Astrocyte (in vitro differentiated cells and primary cell): ENCODE measurements around the gene MYPN. TPM values are rescaled to one million over a fixed set of nuclear protein-coding genes. Genes with fewer than 3 reads are reported as not detected.

ENCODE experiments used
- DNase-seq: peaks from one replicate; pipeline ENCODE4 v3.0.0-alpha.2; 2010; ENCODE audit warnings: low read depth
- FAIRE-seq: peaks from 2 replicates; lab custom pipeline; 2011; peaks lifted over from hg19 to GRCh38; lab: Jason Lieb, UNC
- H2AFZ ChIP-seq: 2 replicates; pipeline ENCODE4 v1.6.0; 2012; ENCODE audit warnings: low read depth, low read length, inconsistent platforms
- H3K27ac ChIP-seq: 2 replicates; pipeline ENCODE4 v1.5.1; 2011; ENCODE audit warnings: low read depth, low read length, inconsistent platforms
- H3K27me3 ChIP-seq: 2 replicates; pipeline ENCODE4 v1.6.0; 2011; ENCODE audit warnings: low read length, inconsistent platforms; ENCODE audit not compliant: insufficient read depth
- H3K36me3 ChIP-seq: 2 replicates; pipeline ENCODE4 v1.5.1; 2011; ENCODE audit warnings: low read length, inconsistent platforms; ENCODE audit not compliant: insufficient read depth
- H3K4me1 ChIP-seq: 2 replicates; pipeline ENCODE4 v1.5.1; 2011; ENCODE audit warnings: low read length, inconsistent platforms; ENCODE audit not compliant: insufficient read depth
- H3K4me2 ChIP-seq: 2 replicates; pipeline ENCODE4 v1.6.0; 2012; ENCODE audit warnings: low read length, inconsistent platforms
- H3K4me3 ChIP-seq: 2 replicates; pipeline ENCODE4 v1.5.1; 2011; ENCODE audit warnings: low read depth, mild to moderate bottlenecking, low read length, inconsistent platforms; ENCODE audit not compliant: insufficient read depth
- H3K79me2 ChIP-seq: 2 replicates; pipeline ENCODE4 v1.6.0; 2012; ENCODE audit warnings: mild to moderate bottlenecking, low read length, inconsistent platforms; ENCODE audit not compliant: insufficient read depth
- H3K9ac ChIP-seq: 2 replicates; pipeline ENCODE4 v1.6.0; 2012; ENCODE audit warnings: mild to moderate bottlenecking, low read length, inconsistent platforms
- H3K9me3 ChIP-seq: 2 replicates; pipeline ENCODE4 v1.5.1; 2012; ENCODE audit warnings: low read depth, mild to moderate bottlenecking, low read length, inconsistent platforms; ENCODE audit not compliant: insufficient read depth
- H4K20me1 ChIP-seq: 2 replicates; pipeline ENCODE4 v1.6.0; 2012; ENCODE audit warnings: low read length, inconsistent platforms; ENCODE audit not compliant: insufficient read depth
- H3K27ac Mint-ChIP-seq: one replicate; pipeline ENCODE4 v1.8.0; 2021; ENCODE audit warnings: mild to moderate bottlenecking, mixed read lengths; ENCODE audit not compliant: unreplicated experiment
- H3K27me3 Mint-ChIP-seq: one replicate; pipeline ENCODE4 v1.8.0; 2021; ENCODE audit warnings: low read depth, mixed read lengths; ENCODE audit not compliant: unreplicated experiment
- H3K36me3 Mint-ChIP-seq: one replicate; pipeline ENCODE4 v1.8.0; 2021; ENCODE audit warnings: low read depth, mixed read lengths; ENCODE audit not compliant: unreplicated experiment
- H3K4me1 Mint-ChIP-seq: one replicate; pipeline ENCODE4 v1.8.0; 2021; ENCODE audit warnings: low read depth, mixed read lengths; ENCODE audit not compliant: unreplicated experiment
- H3K4me3 Mint-ChIP-seq: one replicate; pipeline ENCODE4 v1.8.0; 2021; ENCODE audit warnings: mild to moderate bottlenecking, moderate library complexity, mixed read lengths; ENCODE audit not compliant: unreplicated experiment
- H3K9me3 Mint-ChIP-seq: one replicate; pipeline ENCODE4 v1.8.0; 2021; ENCODE audit warnings: mild to moderate bottlenecking, mixed read lengths; ENCODE audit not compliant: unreplicated experiment
- EZH2 ChIP-seq: IDR thresholded peaks from 2 replicates; pipeline ENCODE4 v1.6.1; 2012; ENCODE audit warnings: mild to moderate bottlenecking, low read length, inconsistent platforms; ENCODE audit not compliant: insufficient read depth
- total RNA-seq: library from RNA; stranded (reverse); gene quantifications from 2 replicates; pipeline ENCODE4 v1.2.1, GENCODE V29; 2021
- TF ChIP-seq, protein P1 (sequence below): IDR thresholded peaks from 2 replicates; pipeline ENCODE4 v1.5.1; 2011; ENCODE audit warnings: low read depth, mild to moderate bottlenecking, inconsistent platforms, low read length, moderate library complexity; ENCODE audit not compliant: insufficient read depth

The MYPN gene
- total RNA-seq, 1 donor from 2014 or later = 0.11 TPM

DNA sequence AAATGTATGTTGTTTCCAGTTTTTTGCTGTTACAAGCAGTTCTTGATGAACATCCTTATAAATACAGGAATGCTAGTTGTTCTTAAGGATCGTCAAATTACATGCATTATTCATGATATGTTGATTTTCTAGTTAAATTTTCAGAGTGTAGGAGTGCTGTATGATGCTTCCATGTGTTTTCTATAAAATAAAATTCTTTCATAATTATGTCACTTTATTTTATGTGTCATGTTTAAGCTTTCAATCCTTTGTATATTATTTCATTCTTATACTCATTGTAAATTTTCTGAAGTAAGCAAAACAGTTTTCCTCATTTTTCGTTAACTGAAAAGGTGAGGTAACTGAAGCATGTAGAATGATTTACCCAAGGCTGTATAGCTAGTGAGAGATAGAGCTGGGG is 16.8 kb upstream of the MYPN start:
- no peaks in the 10 kb centered on the region for H3K27me3 Mint-ChIP-seq
- peaks cover 28% of the 10 kb centered on the region for H3K4me1 ChIP-seq
- H3K9ac ChIP-seq = no peak overlapping the region
- no peak overlapping the region for H3K4me3 ChIP-seq
- H3K4me3 Mint-ChIP-seq = no peak overlapping the region
- H3K9me3 Mint-ChIP-seq = peaks cover 2% of the 10 kb centered on the region
- TF ChIP-seq, protein P1, sequence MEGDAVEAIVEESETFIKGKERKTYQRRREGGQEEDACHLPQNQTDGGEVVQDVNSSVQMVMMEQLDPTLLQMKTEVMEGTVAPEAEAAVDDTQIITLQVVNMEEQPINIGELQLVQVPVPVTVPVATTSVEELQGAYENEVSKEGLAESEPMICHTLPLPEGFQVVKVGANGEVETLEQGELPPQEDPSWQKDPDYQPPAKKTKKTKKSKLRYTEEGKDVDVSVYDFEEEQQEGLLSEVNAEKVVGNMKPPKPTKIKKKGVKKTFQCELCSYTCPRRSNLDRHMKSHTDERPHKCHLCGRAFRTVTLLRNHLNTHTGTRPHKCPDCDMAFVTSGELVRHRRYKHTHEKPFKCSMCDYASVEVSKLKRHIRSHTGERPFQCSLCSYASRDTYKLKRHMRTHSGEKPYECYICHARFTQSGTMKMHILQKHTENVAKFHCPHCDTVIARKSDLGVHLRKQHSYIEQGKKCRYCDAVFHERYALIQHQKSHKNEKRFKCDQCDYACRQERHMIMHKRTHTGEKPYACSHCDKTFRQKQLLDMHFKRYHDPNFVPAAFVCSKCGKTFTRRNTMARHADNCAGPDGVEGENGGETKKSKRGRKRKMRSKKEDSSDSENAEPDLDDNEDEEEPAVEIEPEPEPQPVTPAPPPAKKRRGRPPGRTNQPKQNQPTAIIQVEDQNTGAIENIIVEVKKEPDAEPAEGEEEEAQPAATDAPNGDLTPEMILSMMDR = no peak
- TF ChIP-seq EZH2 = no peak
- H3K79me2 ChIP-seq = no peaks in the 10 kb centered on the region
- H3K36me3 Mint-ChIP-seq = no peaks in the 10 kb centered on the region
- no peak overlapping the region for H3K4me2 ChIP-seq
- no peaks in the 10 kb centered on the region for H4K20me1 ChIP-seq
- H3K27ac Mint-ChIP-seq = no peak overlapping the region
- H3K36me3 ChIP-seq = no peaks in the 10 kb centered on the region
- no peaks in the 10 kb centered on the region for H3K27me3 ChIP-seq
- no peak overlapping the region for H2AFZ ChIP-seq
- no peaks in the 10 kb centered on the region for H3K9me3 ChIP-seq
- peaks cover 18% of the 10 kb centered on the region for H3K4me1 Mint-ChIP-seq
- no peak for FAIRE-seq
- peak overlapping the region; percentile 48 for H3K27ac ChIP-seq
- DNase-seq = no peak

DNA sequence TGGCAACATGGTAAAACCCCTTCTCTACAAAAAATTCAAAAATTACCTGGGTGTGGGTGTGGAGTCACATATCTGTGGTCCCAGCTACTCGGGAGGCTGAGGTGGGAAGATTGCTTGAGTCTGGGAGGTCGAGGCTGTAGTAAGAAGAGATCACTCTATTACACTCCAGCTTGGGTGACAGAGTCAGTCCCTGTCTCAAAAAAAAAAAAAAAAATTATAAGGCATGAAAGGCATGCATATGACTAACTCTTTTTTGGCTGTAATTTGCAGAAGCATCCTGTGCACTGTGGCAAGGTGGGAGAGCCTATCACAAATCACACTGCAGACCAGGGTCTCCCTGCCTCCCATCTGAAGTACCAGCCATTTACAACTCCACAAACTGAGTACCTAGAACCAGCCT is 14.1 kb upstream of the MYPN start:
- H2AFZ ChIP-seq = peak overlapping the region; percentile 4
- H3K27ac ChIP-seq = peak overlapping the region; percentile 90
- no peaks in the 10 kb centered on the region for H3K36me3 ChIP-seq
- no peak overlapping the region for H3K4me3 ChIP-seq
- H3K4me2 ChIP-seq = peak overlapping the region; percentile 27
- peak overlapping the region; percentile 45 for H3K9ac ChIP-seq
- peaks cover 37% of the 10 kb centered on the region for H3K4me1 ChIP-seq
- H3K79me2 ChIP-seq = no peaks in the 10 kb centered on the region
- no peaks in the 10 kb centered on the region for H4K20me1 ChIP-seq
- H3K9me3 ChIP-seq = no peaks in the 10 kb centered on the region
- Mint-ChIP-seq H3K4me1 (peaks cover 28% of the 10 kb centered on the region), H3K36me3 (no peaks in the 10 kb centered on the region), H3K4me3 (no peak overlapping the region), H3K9me3 (peaks cover 2% of the 10 kb centered on the region), H3K27ac (peak overlapping the region; percentile 98), H3K27me3 (no peaks in the 10 kb centered on the region)
- DNase-seq (peak; percentile 85), FAIRE-seq (peak; percentile 52)
- TF ChIP-seq, protein P1 = no peak
- TF ChIP-seq EZH2 = no peak
- H3K27me3 ChIP-seq = no peaks in the 10 kb centered on the region

DNA sequence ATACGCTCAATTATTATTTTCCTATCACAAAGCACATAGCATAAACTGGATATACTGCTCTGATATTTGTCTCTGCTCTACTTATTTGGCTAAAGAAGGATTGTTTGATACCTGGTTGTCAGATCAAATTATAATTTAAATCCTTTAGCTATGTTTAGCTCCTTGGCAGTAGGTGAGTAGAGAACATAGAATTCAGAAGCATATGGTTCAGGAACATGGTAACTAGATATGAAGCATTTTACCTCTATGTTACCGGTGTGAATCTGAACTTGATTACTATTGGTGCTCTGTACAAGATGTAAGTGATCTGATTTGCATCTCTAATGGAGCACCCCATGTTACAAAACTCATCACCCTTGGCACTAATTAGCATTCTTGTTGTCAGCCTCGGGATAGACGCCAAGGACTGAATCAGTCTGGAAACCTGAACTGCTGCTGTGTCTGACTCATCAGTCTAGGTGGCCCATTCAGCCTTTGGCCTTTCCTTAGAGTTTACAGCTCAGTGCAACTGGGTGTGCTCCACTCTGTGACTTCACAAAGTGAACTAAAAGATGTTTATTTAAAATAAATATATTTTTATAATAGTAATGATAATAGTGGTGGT is 12.3 kb upstream of the MYPN start:
- Mint-ChIP-seq H3K36me3 (no peaks in the 10 kb centered on the region), H3K9me3 (peaks cover 2% of the 10 kb centered on the region), H3K27ac (peak overlapping the region; percentile 34), H3K4me1 (peaks cover 32% of the 10 kb centered on the region), H3K27me3 (no peaks in the 10 kb centered on the region), H3K4me3 (no peak overlapping the region)
- H3K4me2 ChIP-seq = peak overlapping the region; percentile 26
- peak overlapping the region; percentile 70 for H3K27ac ChIP-seq
- no peak overlapping the region for H2AFZ ChIP-seq
- H3K4me1 ChIP-seq = peaks cover 41% of the 10 kb centered on the region
- no peaks in the 10 kb centered on the region for H3K79me2 ChIP-seq
- H3K27me3 ChIP-seq = no peaks in the 10 kb centered on the region
- no peaks in the 10 kb centered on the region for H3K9me3 ChIP-seq
- no peaks in the 10 kb centered on the region for H3K36me3 ChIP-seq
- peak; percentile 97 for FAIRE-seq
- no peak overlapping the region for H3K4me3 ChIP-seq
- H3K9ac ChIP-seq = peak overlapping the region; percentile 9
- DNase-seq = peak; percentile 96
- no peaks in the 10 kb centered on the region for H4K20me1 ChIP-seq
- TF ChIP-seq, protein P1 = no peak
- TF ChIP-seq EZH2 = no peak
